ENCODE data around the gene GXYLT1. TPM values are rescaled to one million over a fixed set of nuclear protein-coding genes. Genes with fewer than 3 reads are reported as not detected.

GXYLT1 gene
- total and polyA plus RNA-seq, 9 of the 15 experiments (the other 6 are each of a cell fraction or from before 2014, with no cell fraction given) = 1.4 to 9.3 (median 5.5) TPM

DNA sequence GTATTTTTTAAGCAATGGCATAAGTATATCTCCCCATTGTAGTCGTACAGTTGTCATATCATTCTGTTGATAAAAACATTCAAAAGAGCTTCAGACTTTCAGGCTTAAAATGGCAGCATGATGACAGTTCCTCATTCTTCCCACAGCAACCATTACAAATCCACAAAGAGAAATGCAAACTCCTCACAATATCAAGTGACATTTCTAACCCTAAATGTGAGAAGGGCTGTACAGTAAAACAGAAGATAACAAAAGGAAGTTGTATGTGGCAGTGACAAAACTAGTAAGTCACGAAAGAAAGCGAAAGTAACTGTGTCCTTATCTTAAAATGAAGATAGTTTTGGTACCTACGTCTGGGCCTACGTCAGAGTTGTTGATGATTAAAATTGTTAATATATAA, 46.7 kb downstream of the GXYLT1 start (continued):
- TF ChIP-seq, protein P1, sequence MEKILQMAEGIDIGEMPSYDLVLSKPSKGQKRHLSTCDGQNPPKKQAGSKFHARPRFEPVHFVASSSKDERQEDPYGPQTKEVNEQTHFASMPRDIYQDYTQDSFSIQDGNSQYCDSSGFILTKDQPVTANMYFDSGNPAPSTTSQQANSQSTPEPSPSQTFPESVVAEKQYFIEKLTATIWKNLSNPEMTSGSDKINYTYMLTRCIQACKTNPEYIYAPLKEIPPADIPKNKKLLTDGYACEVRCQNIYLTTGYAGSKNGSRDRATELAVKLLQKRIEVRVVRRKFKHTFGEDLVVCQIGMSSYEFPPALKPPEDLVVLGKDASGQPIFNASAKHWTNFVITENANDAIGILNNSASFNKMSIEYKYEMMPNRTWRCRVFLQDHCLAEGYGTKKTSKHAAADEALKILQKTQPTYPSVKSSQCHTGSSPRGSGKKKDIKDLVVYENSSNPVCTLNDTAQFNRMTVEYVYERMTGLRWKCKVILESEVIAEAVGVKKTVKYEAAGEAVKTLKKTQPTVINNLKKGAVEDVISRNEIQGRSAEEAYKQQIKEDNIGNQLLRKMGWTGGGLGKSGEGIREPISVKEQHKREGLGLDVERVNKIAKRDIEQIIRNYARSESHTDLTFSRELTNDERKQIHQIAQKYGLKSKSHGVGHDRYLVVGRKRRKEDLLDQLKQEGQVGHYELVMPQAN (IDR thresholded peaks at IDR 0.05; ENCODE audit: borderline replicate concordance) = no peak
- TF ChIP-seq CTBP1 (IDR thresholded peaks at IDR 0.05; ENCODE audit: borderline replicate concordance) (peak; percentile 34; the same call in 1 of the 2 replicates), POLR2H (tag; IDR thresholded peaks at IDR 0.05; ENCODE audit: low read depth) (0 out of 2 replicates have a peak, but pooled peaks have one; percentile 18), TAF1 (IDR thresholded peaks at IDR 0.05; ENCODE audit: control insufficient read depth, extremely low read depth, insufficient read depth, low read length, severe bottlenecking) (no peak), NFIX (CRISPR knock-in tag; IDR thresholded peaks at IDR 0.05; ENCODE audit: low read depth) (no peak), SMARCE1 (IDR thresholded peaks at IDR 0.05) (peak; percentile 34; the same call in 1 of the 2 replicates), TRIM28 (IDR thresholded peaks at IDR 0.05) (peak; percentile 25; the same call in 1 of the 2 replicates), MEIS2 (IDR thresholded peaks at IDR 0.05; ENCODE audit: partially characterized antibody) (peak; percentile 24), EP300 (IDR thresholded peaks at IDR 0.05; ENCODE audit: low read length) (0 out of 2 replicates have a peak, but pooled peaks have one; percentile 5), SOX6 (IDR thresholded peaks at IDR 0.05) (peak; percentile 76), MIER1 (IDR thresholded peaks at IDR 0.05; ENCODE audit: low read depth) (no peak), HNRNPLL (IDR thresholded peaks at IDR 0.05; ENCODE audit: low read depth, low read length, poor library complexity, severe bottlenecking) (no peak), NCOA1 (IDR thresholded peaks at IDR 0.05; ENCODE audit: low read depth) (0 out of 2 replicates have a peak, but pooled peaks have one; percentile 56)
- TF ChIP-seq, protein P2, sequence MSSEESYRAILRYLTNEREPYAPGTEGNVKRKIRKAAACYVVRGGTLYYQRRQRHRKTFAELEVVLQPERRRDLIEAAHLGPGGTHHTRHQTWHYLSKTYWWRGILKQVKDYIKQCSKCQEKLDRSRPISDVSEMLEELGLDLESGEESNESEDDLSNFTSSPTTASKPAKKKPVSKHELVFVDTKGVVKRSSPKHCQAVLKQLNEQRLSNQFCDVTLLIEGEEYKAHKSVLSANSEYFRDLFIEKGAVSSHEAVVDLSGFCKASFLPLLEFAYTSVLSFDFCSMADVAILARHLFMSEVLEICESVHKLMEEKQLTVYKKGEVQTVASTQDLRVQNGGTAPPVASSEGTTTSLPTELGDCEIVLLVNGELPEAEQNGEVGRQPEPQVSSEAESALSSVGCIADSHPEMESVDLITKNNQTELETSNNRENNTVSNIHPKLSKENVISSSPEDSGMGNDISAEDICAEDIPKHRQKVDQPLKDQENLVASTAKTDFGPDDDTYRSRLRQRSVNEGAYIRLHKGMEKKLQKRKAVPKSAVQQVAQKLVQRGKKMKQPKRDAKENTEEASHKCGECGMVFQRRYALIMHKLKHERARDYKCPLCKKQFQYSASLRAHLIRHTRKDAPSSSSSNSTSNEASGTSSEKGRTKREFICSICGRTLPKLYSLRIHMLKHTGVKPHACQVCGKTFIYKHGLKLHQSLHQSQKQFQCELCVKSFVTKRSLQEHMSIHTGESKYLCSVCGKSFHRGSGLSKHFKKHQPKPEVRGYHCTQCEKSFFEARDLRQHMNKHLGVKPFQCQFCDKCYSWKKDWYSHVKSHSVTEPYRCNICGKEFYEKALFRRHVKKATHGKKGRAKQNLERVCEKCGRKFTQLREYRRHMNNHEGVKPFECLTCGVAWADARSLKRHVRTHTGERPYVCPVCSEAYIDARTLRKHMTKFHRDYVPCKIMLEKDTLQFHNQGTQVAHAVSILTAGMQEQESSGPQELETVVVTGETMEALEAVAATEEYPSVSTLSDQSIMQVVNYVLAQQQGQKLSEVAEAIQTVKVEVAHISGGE (CRISPR knock-in tag; IDR thresholded peaks at IDR 0.05) = peak in 1 of 3 experiments; percentile 45; a peak in 1 of 6 replicates
- TF ChIP-seq, protein P3, sequence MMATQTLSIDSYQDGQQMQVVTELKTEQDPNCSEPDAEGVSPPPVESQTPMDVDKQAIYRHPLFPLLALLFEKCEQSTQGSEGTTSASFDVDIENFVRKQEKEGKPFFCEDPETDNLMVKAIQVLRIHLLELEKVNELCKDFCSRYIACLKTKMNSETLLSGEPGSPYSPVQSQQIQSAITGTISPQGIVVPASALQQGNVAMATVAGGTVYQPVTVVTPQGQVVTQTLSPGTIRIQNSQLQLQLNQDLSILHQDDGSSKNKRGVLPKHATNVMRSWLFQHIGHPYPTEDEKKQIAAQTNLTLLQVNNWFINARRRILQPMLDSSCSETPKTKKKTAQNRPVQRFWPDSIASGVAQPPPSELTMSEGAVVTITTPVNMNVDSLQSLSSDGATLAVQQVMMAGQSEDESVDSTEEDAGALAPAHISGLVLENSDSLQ (IDR thresholded peaks at IDR 0.05) = peak; percentile 47; the same call in 1 of the 2 replicates
- TF ChIP-seq, protein P4, sequence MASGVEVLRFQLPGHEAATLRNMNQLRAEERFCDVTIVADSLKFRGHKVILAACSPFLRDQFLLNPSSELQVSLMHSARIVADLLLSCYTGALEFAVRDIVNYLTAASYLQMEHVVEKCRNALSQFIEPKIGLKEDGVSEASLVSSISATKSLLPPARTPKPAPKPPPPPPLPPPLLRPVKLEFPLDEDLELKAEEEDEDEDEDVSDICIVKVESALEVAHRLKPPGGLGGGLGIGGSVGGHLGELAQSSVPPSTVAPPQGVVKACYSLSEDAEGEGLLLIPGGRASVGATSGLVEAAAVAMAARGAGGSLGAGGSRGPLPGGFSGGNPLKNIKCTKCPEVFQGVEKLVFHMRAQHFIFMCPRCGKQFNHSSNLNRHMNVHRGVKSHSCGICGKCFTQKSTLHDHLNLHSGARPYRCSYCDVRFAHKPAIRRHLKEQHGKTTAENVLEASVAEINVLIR (CRISPR knock-in tag; IDR thresholded peaks at IDR 0.05) = peak; percentile 21; the same call in 1 of the 2 replicates
- TF ChIP-seq, protein P5, sequence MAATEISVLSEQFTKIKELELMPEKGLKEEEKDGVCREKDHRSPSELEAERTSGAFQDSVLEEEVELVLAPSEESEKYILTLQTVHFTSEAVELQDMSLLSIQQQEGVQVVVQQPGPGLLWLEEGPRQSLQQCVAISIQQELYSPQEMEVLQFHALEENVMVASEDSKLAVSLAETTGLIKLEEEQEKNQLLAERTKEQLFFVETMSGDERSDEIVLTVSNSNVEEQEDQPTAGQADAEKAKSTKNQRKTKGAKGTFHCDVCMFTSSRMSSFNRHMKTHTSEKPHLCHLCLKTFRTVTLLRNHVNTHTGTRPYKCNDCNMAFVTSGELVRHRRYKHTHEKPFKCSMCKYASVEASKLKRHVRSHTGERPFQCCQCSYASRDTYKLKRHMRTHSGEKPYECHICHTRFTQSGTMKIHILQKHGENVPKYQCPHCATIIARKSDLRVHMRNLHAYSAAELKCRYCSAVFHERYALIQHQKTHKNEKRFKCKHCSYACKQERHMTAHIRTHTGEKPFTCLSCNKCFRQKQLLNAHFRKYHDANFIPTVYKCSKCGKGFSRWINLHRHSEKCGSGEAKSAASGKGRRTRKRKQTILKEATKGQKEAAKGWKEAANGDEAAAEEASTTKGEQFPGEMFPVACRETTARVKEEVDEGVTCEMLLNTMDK (IDR thresholded peaks at IDR 0.05; ENCODE audit: borderline replicate concordance, insufficient read depth, low read depth, low read length, poor library complexity, severe bottlenecking) = no peak
